GM12878 (cell line): ENCODE results near the gene IQCK. TPM values are rescaled to one million over a fixed set of nuclear protein-coding genes. Genes with fewer than 3 reads are reported as not detected.

Experiments used
- ATAC-seq: fragments of 200-7000 bp; cut with Tn5 transposase; 3 replicates; pipeline ENCODE4 v1.9.1; 2020; ENCODE audit warnings: mild to moderate bottlenecking, moderate library complexity
- BruUV-seq: library from RNA; stranded (reverse); fragments of 400-500 nt; replicated peaks from 2 replicates; lab custom pipeline; 2021; lab: Mats Ljungman, UMichigan
- CTCF ChIA-PET: fragments of 300-600 bp; sonication (Branson Sonifier 250); formaldehyde crosslinking; extraction: SDS; loops from one replicate; lab custom pipeline; 2021; ENCODE audit warnings: inconsistent platforms; lab: Yijun Ruan, JAX
- POLR2A ChIA-PET: fragments of 350-600 bp; formaldehyde crosslinking; extraction: SDS; loops from one replicate; lab custom pipeline; 2021; ENCODE audit warnings: inconsistent platforms; lab: Charles Lee
- RAD21 ChIA-PET: fragments of 300-600 bp; sonication (Branson Sonifier 250); formaldehyde crosslinking; loops from one replicate; lab custom pipeline; 2023; ENCODE audit warnings: antibody characterized with exemption; ENCODE audit not compliant: unreplicated experiment; lab: Charles Lee
- SMC1A ChIA-PET: fragments of 300-600 bp; sonication (Branson Sonifier 250); formaldehyde crosslinking; loops from one replicate; lab custom pipeline; 2023; ENCODE audit not compliant: unreplicated experiment, uncharacterized antibody; lab: Charles Lee
- DNase-seq: peaks from one replicate; pipeline ENCODE4 v3.0.0-alpha.2; 2011; ENCODE audit warnings: low read depth, low spot score
- FAIRE-seq: peaks from 3 replicates; lab custom pipeline; 2011; peaks lifted over from hg19 to GRCh38; lab: Jason Lieb, UNC
- H2AFZ ChIP-seq: 2 replicates; pipeline ENCODE4 v1.6.0; 2011; ENCODE audit warnings: low read depth, low read length, control low read depth; ENCODE audit not compliant: control insufficient read depth
- H3K27ac ChIP-seq: 2 replicates; pipeline ENCODE4 v1.5.1; 2011; ENCODE audit warnings: control low read depth; ENCODE audit not compliant: control insufficient read depth, insufficient read depth
- H3K27me3 ChIP-seq, 2 experiments: replicated peaks in 1 of 2; 2 replicates each; pipeline versions ENCODE4 v1.6.0 to v1.6.1; 2011; ENCODE audit warnings: low read length in 1 of 2; ENCODE audit not compliant: control insufficient read depth in 2 of 2, insufficient read depth in 2 of 2
- H3K36me3 ChIP-seq, 2 experiments: 2 replicates each; pipeline ENCODE4 v1.5.1; 2011; ENCODE audit warnings: low read length in 1 of 2; ENCODE audit not compliant: control insufficient read depth in 2 of 2, insufficient read depth in 2 of 2
- H3K4me1 ChIP-seq: 2 replicates; pipeline ENCODE4 v1.6.1; 2011; ENCODE audit warnings: mild to moderate bottlenecking, low read length, moderate library complexity, mixed read lengths; ENCODE audit not compliant: control insufficient read depth, insufficient read depth
- H3K4me2 ChIP-seq: 2 replicates; pipeline ENCODE4 v1.6.0; 2011; ENCODE audit warnings: control low read depth; ENCODE audit not compliant: control insufficient read depth, insufficient read depth
- H3K4me3 ChIP-seq: fragments of 200-600 bp; sonication (generic); 2 replicates; pipeline ENCODE4 v1.5.1; 2016
- H3K79me2 ChIP-seq: 2 replicates; pipeline ENCODE4 v1.6.0; 2011; ENCODE audit warnings: low read length; ENCODE audit not compliant: control insufficient read depth, insufficient read depth
- H3K9ac ChIP-seq: 2 replicates; pipeline ENCODE4 v1.8.0; 2011; ENCODE audit warnings: low read length, control low read depth, mixed read lengths; ENCODE audit not compliant: control insufficient read depth, insufficient read depth
- H3K9me3 ChIP-seq: replicated peaks from 3 replicates; pipeline ENCODE4 v1.5.1; 2011; ENCODE audit warnings: mild to moderate bottlenecking, low read length; ENCODE audit not compliant: control insufficient read depth, insufficient read depth
- H4K20me1 ChIP-seq: 2 replicates; pipeline ENCODE4 v1.6.0; 2011; ENCODE audit not compliant: control insufficient read depth, insufficient read depth
- CREB1 ChIP-seq: IDR thresholded peaks from 2 replicates; pipeline ENCODE4 v1.6.1; 2012; ENCODE audit warnings: low read depth, mild to moderate bottlenecking, inconsistent platforms
- KLF5 ChIP-seq: fragments of 450-650 bp; IDR thresholded peaks from 2 replicates; pipeline ENCODE4 v1.6.1; 2014; ENCODE audit warnings: mild to moderate bottlenecking; ENCODE audit not compliant: partially characterized antibody
- NR2C2 ChIP-seq: IDR thresholded peaks from 2 replicates; pipeline ENCODE4 v1.6.1; 2011; ENCODE audit warnings: borderline replicate concordance, low read depth; ENCODE audit not compliant: control insufficient read depth, insufficient read length
- PAX8 ChIP-seq: fragments of 450-650 bp; IDR thresholded peaks from 2 replicates; pipeline ENCODE4 v1.6.1; 2017; ENCODE audit warnings: mild to moderate bottlenecking, moderate library complexity
- PKNOX1 ChIP-seq: fragments of 450-650 bp; IDR thresholded peaks from 2 replicates; pipeline ENCODE4 v1.6.1; 2016; ENCODE audit warnings: mild to moderate bottlenecking
- SPI1 ChIP-seq: IDR thresholded peaks from 2 replicates; pipeline ENCODE4 v1.6.1; 2011; ENCODE audit warnings: low read depth, mild to moderate bottlenecking, low read length, moderate library complexity, borderline replicate concordance; ENCODE audit not compliant: insufficient read depth
- SREBF2 ChIP-seq: IDR thresholded peaks from 2 replicates; pipeline ENCODE4 v1.6.1; 2012; ENCODE audit warnings: mild to moderate bottlenecking, low read length
- WGBS: methylation state at CpG from one replicate; pipeline ENCODE4 v1.1.6; 2016; ENCODE audit warnings: low lambda C conversion rate; ENCODE audit not compliant: insufficient replicate concordance, insufficient coverage; ENCODE audit errors: missing lambda C conversion rate; 5-methylcytosine and 5-hydroxymethylcytosine counted together
- in situ Hi-C: fragments of 300-500 bp; cut with MboI; formaldehyde crosslinking; loops from 9 replicates; pipeline ENCODE4 v1.14.3; 2018; ENCODE audit warnings: mixed read lengths
- intact Hi-C: fragments of 100-400 bp; cut with micrococcal nuclease; formaldehyde crosslinking; loops from one replicate; pipeline ENCODE4 v1.14.2; 2022; ENCODE audit not compliant: unreplicated experiment
- polyA plus RNA-seq, 11 experiments: library from polyadenylated mRNA; depleted of rRNA in 4 of 11; unstranded in 6 of 11; stranded (reverse) in 5 of 11; fragments of >200 nt; fragmentation: Nextera tagmentation in 4 of 11; fragmentation: Illumina TruSeq in 1 of 11; extraction: Ambion mirVana in 4 of 11; extraction: Trizol in 1 of 11; gene quantifications; 1 replicate in 1 of 11; 2 replicates in 10 of 11; pipeline versions ENCODE4 v1.2.1 to v1.2.3, GENCODE V29; 2011 to 2016; ENCODE audit warnings: inconsistent platforms in 2 of 11, missing spikeins in 2 of 11, low read depth in 1 of 11
- total RNA-seq, 4 experiments: library from RNA; depleted of rRNA in 3 of 4; stranded (reverse); fragments of >200 nt in 3 of 4; fragmentation: Illumina TruSeq in 1 of 4; extraction: Trizol in 1 of 4; gene quantifications; 2 replicates each; pipeline versions ENCODE4 v1.2.1 to v1.2.3, GENCODE V29; 2013 to 2021
- TF ChIP-seq, protein P1 (sequence below): IDR thresholded peaks from 2 replicates; pipeline ENCODE4 v1.6.1; 2011; ENCODE audit warnings: low read depth, low read length, improper control_type of control experiment, borderline replicate concordance

Gene IQCK
- total and polyA plus RNA-seq, 10 of the 15 experiments (the other 5 are each of a cell fraction or from before 2014, with no cell fraction given): 1.0 to 4.2 (median 2.4) TPM

DNA sequence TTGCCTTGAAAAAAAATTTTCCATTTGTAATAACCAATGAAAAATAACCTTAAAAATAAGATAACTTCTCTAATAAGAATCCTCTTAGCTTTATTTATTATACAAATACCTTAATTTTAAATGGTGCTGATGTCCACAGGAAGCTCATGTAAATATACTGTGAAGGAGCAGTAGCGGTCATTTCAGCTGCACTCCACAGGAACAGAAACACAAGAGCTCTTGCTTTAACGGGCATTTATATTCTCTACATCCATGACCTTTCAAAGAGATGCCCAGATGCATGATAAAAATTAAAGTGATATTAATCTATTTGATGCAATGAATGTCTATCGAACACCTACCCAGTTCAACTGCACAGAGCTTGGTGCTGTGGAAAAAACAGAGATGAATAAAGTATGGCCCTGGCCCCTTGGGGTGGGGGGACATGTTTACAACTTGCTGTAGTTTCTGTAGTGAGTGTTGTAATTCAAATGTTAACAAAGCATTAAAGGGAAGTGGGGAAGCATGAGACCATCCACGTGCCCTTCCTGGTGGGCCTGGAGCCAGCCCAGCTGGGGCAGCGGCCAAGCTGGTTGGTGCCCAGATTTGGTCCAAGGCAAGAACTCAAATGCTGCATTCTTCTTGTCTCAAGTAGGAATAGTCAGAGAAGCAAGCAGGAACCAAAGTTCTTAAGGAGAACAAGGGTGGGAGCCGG lies 47.9 kb downstream of the IQCK start:
- no peak overlapping the region for H2AFZ ChIP-seq
- SMC1A ChIA-PET: interaction anchor here (0.5 to 1.0 kb wide), 4 partner anchors 8 to 74 kb away, joined by 3 to 4 read pairs (median 3); no protein-coding TSS in a partner anchor
- H3K36me3 ChIP-seq: no peaks in the 10 kb centered on the region
- no peaks in the 10 kb centered on the region for H3K79me2 ChIP-seq
- CTCF ChIA-PET: interaction anchor here (0.7 to 0.8 kb wide), 3 partner anchors 14 to 167 kb away, joined by 3 read pairs; no protein-coding TSS in a partner anchor
- H3K27me3 ChIP-seq: no peaks in the 10 kb centered on the region
- no peak overlapping the region for H3K27ac ChIP-seq
- POLR2A ChIA-PET: no interaction called here
- H3K4me3 ChIP-seq: no peak overlapping the region
- H3K4me2 ChIP-seq: no peak overlapping the region
- no TSS peak for BruUV-seq
- no peak for FAIRE-seq
- no peaks in the 10 kb centered on the region for H3K4me1 ChIP-seq
- in situ Hi-C loops: no loop called here
- 45% methylated on average over 6 of the region's 6 CpGs for WGBS
- H3K9ac ChIP-seq: no peak overlapping the region
- no peak for TF ChIP-seq SREBF2
- TF ChIP-seq PAX8: no peak
- TF ChIP-seq KLF5: no peak
- no peak for TF ChIP-seq SPI1
- no peak for TF ChIP-seq PKNOX1
- TF ChIP-seq NR2C2: no peak
- no peak for TF ChIP-seq CREB1
- TF ChIP-seq, protein P1, sequence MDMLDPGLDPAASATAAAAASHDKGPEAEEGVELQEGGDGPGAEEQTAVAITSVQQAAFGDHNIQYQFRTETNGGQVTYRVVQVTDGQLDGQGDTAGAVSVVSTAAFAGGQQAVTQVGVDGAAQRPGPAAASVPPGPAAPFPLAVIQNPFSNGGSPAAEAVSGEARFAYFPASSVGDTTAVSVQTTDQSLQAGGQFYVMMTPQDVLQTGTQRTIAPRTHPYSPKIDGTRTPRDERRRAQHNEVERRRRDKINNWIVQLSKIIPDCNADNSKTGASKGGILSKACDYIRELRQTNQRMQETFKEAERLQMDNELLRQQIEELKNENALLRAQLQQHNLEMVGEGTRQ: no peak
- TF ChIP-seq, all 136 proteins: peak for 0
- DNase-seq: no peak
- intact Hi-C loops: no loop called here
- H4K20me1 ChIP-seq: no peaks in the 10 kb centered on the region
- no peaks in the 10 kb centered on the region; the same call in 2 of the 3 replicates for H3K9me3 ChIP-seq
- ATAC-seq: no peak
- RAD21 ChIA-PET: no interaction called here
